Ovary (tissue), 9 donors: ENCODE measurements around the gene HSP90B1. TPM values are rescaled to one million over a fixed set of nuclear protein-coding genes. Genes with fewer than 3 reads are reported as not detected.
A peak's percentile ranks its signal among the peaks of the same experiment; 100 is the strongest.

Experiments used
- DNase-seq, 5 donors: peaks; one replicate each; pipeline ENCODE4 v3.0.0-alpha.2; 2019 to 2020
- H3K27ac ChIP-seq, 2 donors: fragments of 200-600 bp; one replicate each; pipeline versions ENCODE4 v1.5.1 to v1.8.0; 2019 to 2022
- H3K27me3 ChIP-seq: fragments of 200-600 bp; one replicate; pipeline ENCODE4 v1.8.0; 2022
- H3K36me3 ChIP-seq: fragments of 200-600 bp; sonication (generic); one replicate; pipeline ENCODE4 v1.5.1; 2019
- H3K4me1 ChIP-seq: one replicate; pipeline ENCODE4 v1.8.1; 2013; ENCODE audit warnings: mild to moderate bottlenecking, moderate library complexity; ENCODE audit not compliant: insufficient read depth
- H3K4me3 ChIP-seq: fragments of 200-600 bp; sonication (generic); one replicate; pipeline ENCODE4 v1.5.1; 2017
- H3K9me3 ChIP-seq, 2 donors: fragments of 200-600 bp in 1 of 2; sonication (generic) in 1 of 2; one replicate each; pipeline versions ENCODE4 v1.5.1 to v1.8.1; 2013 to 2019; ENCODE audit warnings: mild to moderate bottlenecking in 1 of 2, moderate library complexity in 1 of 2
- EP300 ChIP-seq: sonication (generic); formaldehyde crosslinking; IDR thresholded peaks from one replicate; pipeline ENCODE4 v1.6.1; 2017; ENCODE audit warnings: antibody characterized with exemption
- POLR2A ChIP-seq: fragments of 450-650 bp; IDR thresholded peaks from one replicate; pipeline ENCODE4 v1.6.1; 2017; ENCODE audit warnings: antibody characterized with exemption, mild to moderate bottlenecking, moderate library complexity
- WGBS, 3 donors: extraction: QIAGEN DNeasy Blood & Tissue Kit in 1 of 3; methylation state at CpG; one replicate each; pipeline versions ENCODE4 v1.1.5 to v1.1.7; 2013 to 2017; 5-methylcytosine and 5-hydroxymethylcytosine counted together
- intact Hi-C, 4 donors: fragments of 100-400 bp; cut with DNase I; formaldehyde crosslinking; loops; one replicate each; pipeline versions ENCODE4 v1.11.0 to v1.15.1; 2022 to 2023
- polyA plus RNA-seq, 2 donors: library from polyadenylated mRNA; stranded (reverse); fragments of 200-250 nt in 1 of 2; fragments of 350-450 nt in 1 of 2; fragmentation: Illumina TruSeq in 1 of 2; extraction: RNeasy Lipid Tissue Mini Kit (QIAGEN cat#74804) in 1 of 2; gene quantifications; one replicate each; pipeline ENCODE4 v1.2.3, GENCODE V29; 2013 to 2014
- total RNA-seq, 7 donors: library from RNA; depleted of rRNA in 2 of 7; stranded (reverse); fragments of >200 nt in 2 of 7; fragmentation: NEBNext Ultra II Directional in 3 of 7; extraction: Animal tissue kit (Norgen Biotek cat#: 25700) in 3 of 7; gene quantifications; one replicate each; pipeline versions ENCODE4 v1.1.0 to v1.2.4, GENCODE V29; 2016 to 2023
- TF ChIP-seq, protein P1 (sequence below), 3 donors: fragments of 450-650 bp in 2 of 3; fragments of 200-600 bp in 1 of 3; IDR thresholded peaks; one replicate each; pipeline versions ENCODE4 v1.5.1 to v1.8.0; 2016 to 2022; ENCODE audit warnings: antibody characterized with exemption in 3 of 3, mild to moderate bottlenecking in 1 of 3
- donor health status: DM: no; HTN: no; CAD: no; lungs with moderate emphysema.
- donor health status: DM: no; HTN: no; CAD: no.
- donor health status: Bipolar disorder and iron deficiency.
- donor health status: DM: yes; HTN: yes; CAD: no.
- donor health status: DM: no; HTN: no; CAD: no.
- donor health status: DM: yes; HTN: yes; CAD: no.

The HSP90B1 gene
- total and polyA plus RNA-seq, 9 donors, result 217 to 777 (median 442) TPM

GRCh38 chr12:103884316-103884715, 45.9 kb upstream of the HSP90B1 start:
- intact Hi-C loops, result loop anchor here in 1 of 4 donors (10.0 kb wide), 1 partner anchor 220 kb away; no protein-coding TSS in a partner anchor
- H3K27ac ChIP-seq, result no peak overlapping the region
- TF ChIP-seq EP300 (no peak), POLR2A (no peak)
- TF ChIP-seq, protein P1, sequence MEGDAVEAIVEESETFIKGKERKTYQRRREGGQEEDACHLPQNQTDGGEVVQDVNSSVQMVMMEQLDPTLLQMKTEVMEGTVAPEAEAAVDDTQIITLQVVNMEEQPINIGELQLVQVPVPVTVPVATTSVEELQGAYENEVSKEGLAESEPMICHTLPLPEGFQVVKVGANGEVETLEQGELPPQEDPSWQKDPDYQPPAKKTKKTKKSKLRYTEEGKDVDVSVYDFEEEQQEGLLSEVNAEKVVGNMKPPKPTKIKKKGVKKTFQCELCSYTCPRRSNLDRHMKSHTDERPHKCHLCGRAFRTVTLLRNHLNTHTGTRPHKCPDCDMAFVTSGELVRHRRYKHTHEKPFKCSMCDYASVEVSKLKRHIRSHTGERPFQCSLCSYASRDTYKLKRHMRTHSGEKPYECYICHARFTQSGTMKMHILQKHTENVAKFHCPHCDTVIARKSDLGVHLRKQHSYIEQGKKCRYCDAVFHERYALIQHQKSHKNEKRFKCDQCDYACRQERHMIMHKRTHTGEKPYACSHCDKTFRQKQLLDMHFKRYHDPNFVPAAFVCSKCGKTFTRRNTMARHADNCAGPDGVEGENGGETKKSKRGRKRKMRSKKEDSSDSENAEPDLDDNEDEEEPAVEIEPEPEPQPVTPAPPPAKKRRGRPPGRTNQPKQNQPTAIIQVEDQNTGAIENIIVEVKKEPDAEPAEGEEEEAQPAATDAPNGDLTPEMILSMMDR (IDR thresholded peaks at IDR 0.05), result peak in 1 of 3 donors; percentile 37
- no peak overlapping the region for H3K4me3 ChIP-seq
- H3K36me3 ChIP-seq, result no peaks in the 10 kb centered on the region
- peak in 2 of 5 donors; percentile 24 to 39 for DNase-seq
- WGBS, 3 donors, result 11 to 19% (median 13%) methylated on average over 4 of the region's 4 CpGs
- no peaks in the 10 kb centered on the region for H3K9me3 ChIP-seq
- no peaks in the 10 kb centered on the region for H3K27me3 ChIP-seq
- H3K4me1 ChIP-seq, result no peaks in the 10 kb centered on the region

GRCh38 chr12:103886195-103886797, 43.9 kb upstream of the HSP90B1 start:
- no peaks in the 10 kb centered on the region for H3K27me3 ChIP-seq
- no peaks in the 10 kb centered on the region for H3K9me3 ChIP-seq
- intact Hi-C loops, result loop anchor here in 1 of 4 donors (10.0 kb wide), 1 partner anchor 219 kb away; no protein-coding TSS in a partner anchor
- H3K4me3 ChIP-seq, result no peak overlapping the region
- no peaks in the 10 kb centered on the region for H3K4me1 ChIP-seq
- WGBS, 3 donors, result 60 to 84% (median 69%) methylated on average over 4 of the region's 4 CpGs
- no peaks in the 10 kb centered on the region for H3K36me3 ChIP-seq
- TF ChIP-seq, protein P1 (IDR thresholded peaks at IDR 0.05), result no peak
- no peak for TF ChIP-seq EP300
- no peak for TF ChIP-seq POLR2A
- no peak for DNase-seq
- no peak overlapping the region for H3K27ac ChIP-seq

DNA sequence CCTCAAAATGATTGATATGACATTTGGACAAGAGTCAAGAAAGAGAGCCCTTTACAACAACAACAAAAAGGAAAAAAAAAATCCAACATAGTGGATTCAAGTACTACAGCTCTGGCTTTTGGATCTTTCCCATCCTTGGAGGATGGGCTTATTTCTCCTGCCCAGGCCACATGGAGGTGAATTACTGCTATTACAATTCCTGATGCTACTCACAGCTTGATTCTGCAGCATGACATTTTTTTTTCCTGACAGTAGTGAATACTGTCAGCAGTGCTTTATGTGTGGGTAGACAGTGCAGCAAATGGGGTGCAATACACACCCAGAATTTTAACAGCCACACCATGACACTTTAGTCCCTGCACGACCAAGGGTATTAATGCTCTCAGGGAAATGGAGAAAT, 42.5 kb upstream of the HSP90B1 start:
- Histone ChIP-seq H3K36me3 (no peaks in the 10 kb centered on the region), H3K9me3 (no peaks in the 10 kb centered on the region), H3K27ac (no peak overlapping the region), H3K27me3 (no peaks in the 10 kb centered on the region), H3K4me1 (no peaks in the 10 kb centered on the region), H3K4me3 (no peak overlapping the region)
- intact Hi-C loops, result loop anchor here in 1 of 4 donors (10.0 kb wide), 1 partner anchor 217 kb away; no protein-coding TSS in a partner anchor
- no peak for DNase-seq
- TF ChIP-seq, protein P1 (IDR thresholded peaks at IDR 0.05), result no peak
- TF ChIP-seq POLR2A, result no peak
- no peak for TF ChIP-seq EP300
- WGBS, 3 donors, result 68 to 79% (median 75%) methylated on average over 1 of the region's 1 CpG

- WGBS, 3 donors, result 47 to 68% (median 51%) methylated on average over 3 of the region's 3 CpGs
- H3K4me3 ChIP-seq, result no peak overlapping the region
- H3K4me1 ChIP-seq, result no peaks in the 10 kb centered on the region
- intact Hi-C loops, result no loop called here
- H3K27ac ChIP-seq, result no peak overlapping the region
- TF ChIP-seq EP300, result no peak
- no peak for TF ChIP-seq POLR2A
- TF ChIP-seq, protein P1 (IDR thresholded peaks at IDR 0.05), result no peak
- no peaks in the 10 kb centered on the region for H3K27me3 ChIP-seq
- no peak for DNase-seq
- no peaks in the 10 kb centered on the region for H3K9me3 ChIP-seq
- no peaks in the 10 kb centered on the region for H3K36me3 ChIP-seq
Measured at GRCh38 chr12:103897316-103897715, 32.9 kb upstream of the HSP90B1 start.
